ENCODE results near the gene RPL34. TPM values are rescaled to one million over a fixed set of nuclear protein-coding genes. Genes with fewer than 3 reads are reported as not detected.
"Not testable (repeated sequence)": the region's sequence is repeated elsewhere in the genome, so short reads cannot be mapped to it uniquely, and the experiment has no call there.

The RPL34 gene
- total RNA-seq (2014; rRNA removed; shearing (Covaris generic)): 889 and 987 TPM in 2 replicates

- DNase-seq (ENCODE audit: low spot score): peak; percentile 96
These were observed at the start of gene RPL34 for GRCh38 chr4:108620101-108620932. Gene RPL34 (plus strand): TSS chr4:108620576. CDS start chr4:108621960, 1,384 bp downstream.

- DNase-seq (ENCODE audit: low spot score): no peak
These were observed 49.3 kb upstream of the RPL34 start for GRCh38 chr4:108570993-108571569.

GRCh38 chr4:108574402-108574801 lies 46.0 kb upstream of the RPL34 start:
- no peak for DNase-seq (ENCODE audit: low spot score)

- DNase-seq (ENCODE audit: low spot score): no peak
These were observed 39.3 kb upstream of the RPL34 start for GRCh38 chr4:108581083-108581482.

GRCh38 chr4:108586778-108587177 lies 33.6 kb upstream of the RPL34 start:
- DNase-seq (ENCODE audit: low spot score): no peak

- no peak for DNase-seq (ENCODE audit: low spot score)
These were observed 31.5 kb upstream of the RPL34 start for GRCh38 chr4:108588878-108589277.

GRCh38 chr4:108589961-108590360 lies 30.4 kb upstream of the RPL34 start:
- peak; percentile 16 for DNase-seq (ENCODE audit: low spot score)

- DNase-seq (ENCODE audit: low spot score): no peak
These were observed 29.6 kb upstream of the RPL34 start for GRCh38 chr4:108590776-108591175.

GRCh38 chr4:108592674-108592986 lies 27.7 kb upstream of the RPL34 start:
- DNase-seq (ENCODE audit: low spot score): no peak

- not testable (repeated sequence) for DNase-seq (ENCODE audit: low spot score)
These were observed 26.1 kb upstream of the RPL34 start for GRCh38 chr4:108594296-108594695.

GRCh38 chr4:108596344-108596743 lies 24.0 kb upstream of the RPL34 start:
- DNase-seq (ENCODE audit: low spot score): no peak

GRCh38 chr4:108601106-108601505 lies 19.3 kb upstream of the RPL34 start:
- no peak for DNase-seq (ENCODE audit: low spot score)

- DNase-seq (ENCODE audit: low spot score): no peak
These were observed 18.8 kb upstream of the RPL34 start for GRCh38 chr4:108601532-108601931.

GRCh38 chr4:108602163-108602562 lies 18.2 kb upstream of the RPL34 start:
- DNase-seq (ENCODE audit: low spot score): no peak

- no peak for DNase-seq (ENCODE audit: low spot score)
These were observed 13.1 kb upstream of the RPL34 start for GRCh38 chr4:108607079-108607815.

- no peak for DNase-seq (ENCODE audit: low spot score)
These were observed 9.0 kb upstream of the RPL34 start for GRCh38 chr4:108611365-108611764.

GRCh38 chr4:108612365-108612764 lies 8.0 kb upstream of the RPL34 start:
- DNase-seq (ENCODE audit: low spot score): no peak

- no peak for DNase-seq (ENCODE audit: low spot score)
These were observed 840 bp upstream of the RPL34 start for GRCh38 chr4:108619372-108620100.

GRCh38 chr4:108620933-108621905 lies 843 bp downstream of the RPL34 start:
- peak; percentile 18 for DNase-seq (ENCODE audit: low spot score)

GRCh38 chr4:108622022-108622421 lies 1.6 kb downstream of the RPL34 start:
- no peak for DNase-seq (ENCODE audit: low spot score)

- no peak for DNase-seq (ENCODE audit: low spot score)
These were observed 2.5 kb downstream of the RPL34 start for GRCh38 chr4:108622828-108623227.

Measured in HT-29 (cell line).